ENCODE results near the gene PPAN. TPM values are rescaled to one million over a fixed set of nuclear protein-coding genes. Genes with fewer than 3 reads are reported as not detected.

The PPAN gene
- total RNA-seq, 2 experiments from 2014 or later: 59.7 to 60.0 TPM

DNA sequence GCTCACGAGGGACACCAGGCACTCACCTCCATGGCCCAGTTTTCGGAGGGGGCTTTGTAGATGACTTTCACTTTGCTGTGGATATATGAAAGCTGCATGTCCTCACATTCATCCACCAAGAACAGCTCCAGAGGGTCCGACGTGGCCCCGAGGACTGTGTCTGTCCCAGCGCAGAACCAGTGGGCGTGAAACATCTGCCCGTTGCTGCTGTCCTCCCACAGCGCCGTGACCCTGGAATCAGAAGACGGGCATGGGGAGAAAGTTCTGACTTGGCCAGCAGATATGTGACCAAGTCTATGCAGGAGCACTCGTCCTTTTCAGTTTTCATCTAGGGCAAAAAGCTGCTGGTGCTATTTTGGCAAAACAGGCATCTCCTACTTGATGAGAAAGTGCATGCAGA lies 43.3 kb downstream of the PPAN start:
- Mint-ChIP-seq H3K9me3 (no peaks in the 10 kb centered on the region), H3K36me3 (ENCODE audit: low read depth) (peaks cover 73% of the 10 kb centered on the region), H3K4me1 (ENCODE audit: low read depth) (peaks cover 9% of the 10 kb centered on the region), H3K27ac (no peak overlapping the region), H3K27me3 (ENCODE audit: low read depth) (no peaks in the 10 kb centered on the region), H3K4me3 (no peak overlapping the region)
- intact Hi-C loops (cut with micrococcal nuclease): no loop called here
- CTCF ChIA-PET: no interaction called here
- DNase-seq: no peak

DNA sequence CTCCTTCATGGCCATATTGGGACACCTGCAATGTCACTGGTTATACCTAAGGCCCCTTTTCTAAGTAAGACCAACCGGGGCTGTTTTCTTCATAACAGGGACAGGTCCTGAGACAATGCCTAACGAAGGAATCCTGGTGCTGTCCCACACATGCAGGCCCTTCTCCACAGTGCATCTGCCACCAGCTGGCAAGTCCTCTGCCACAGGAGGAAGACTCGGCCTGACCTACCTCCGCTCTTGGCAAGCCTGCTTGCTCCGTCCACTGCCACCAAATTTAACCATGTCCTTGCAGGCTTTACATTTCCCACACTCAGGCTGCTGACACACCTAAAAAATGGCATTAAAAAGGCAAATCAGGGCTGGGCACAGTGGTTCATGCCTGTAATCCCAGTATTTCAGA lies 45.4 kb downstream of the PPAN start:
- H3K9me3 Mint-ChIP-seq: no peaks in the 10 kb centered on the region
- no peak for DNase-seq
- CTCF ChIA-PET: no interaction called here
- no peaks in the 10 kb centered on the region for H3K27me3 Mint-ChIP-seq (ENCODE audit: low read depth)
- peaks cover 1% of the 10 kb centered on the region for H3K4me1 Mint-ChIP-seq (ENCODE audit: low read depth)
- intact Hi-C loops (cut with micrococcal nuclease): no loop called here
- no peak overlapping the region for H3K4me3 Mint-ChIP-seq
- no peak overlapping the region for H3K27ac Mint-ChIP-seq
- peaks cover 70% of the 10 kb centered on the region for H3K36me3 Mint-ChIP-seq (ENCODE audit: low read depth)

DNA sequence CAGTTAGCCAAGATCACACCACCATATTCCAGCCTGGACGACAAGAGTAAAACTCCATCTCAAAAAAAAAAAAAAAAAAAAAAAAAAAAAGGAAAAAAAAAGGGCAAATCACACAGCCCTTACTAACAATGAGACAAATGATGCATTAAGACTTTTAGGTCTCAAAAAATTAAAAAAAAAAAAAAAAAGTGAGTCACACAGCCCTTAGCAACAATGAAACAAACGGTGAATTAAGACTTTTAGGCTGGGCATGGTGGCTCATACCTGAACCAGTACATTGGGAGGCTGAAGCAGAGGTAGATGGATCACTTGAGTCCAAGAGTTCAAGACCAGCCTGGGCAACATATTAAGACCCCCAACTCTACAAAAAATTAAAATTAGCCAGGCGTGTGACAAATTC lies 45.9 kb downstream of the PPAN start:
- no peaks in the 10 kb centered on the region for H3K27me3 Mint-ChIP-seq (ENCODE audit: low read depth)
- H3K27ac Mint-ChIP-seq: no peak overlapping the region
- CTCF ChIA-PET: no interaction called here

DNA sequence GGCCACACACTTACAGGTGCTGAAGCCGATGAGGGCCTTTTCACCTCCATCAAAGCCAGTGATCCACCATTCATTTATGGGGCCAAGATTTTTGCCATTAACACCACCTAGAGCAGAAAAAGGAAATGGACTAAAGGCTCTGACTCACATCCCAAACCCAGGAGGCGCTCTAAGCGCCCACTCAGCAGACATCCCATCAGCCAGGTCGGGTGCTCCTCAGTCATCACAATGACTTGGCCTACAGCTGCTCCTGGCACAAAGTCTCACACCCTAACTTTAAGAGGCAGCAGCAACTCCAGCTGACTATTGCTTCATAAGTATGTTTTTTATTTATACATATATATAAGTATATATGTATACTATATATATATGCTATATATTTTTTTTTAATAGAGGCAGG lies 49.7 kb downstream of the PPAN start:
- no peak overlapping the region for H3K27ac Mint-ChIP-seq
- H3K4me3 Mint-ChIP-seq: no peak overlapping the region
- peaks cover 74% of the 10 kb centered on the region for H3K36me3 Mint-ChIP-seq (ENCODE audit: low read depth)
- peaks cover 1% of the 10 kb centered on the region for H3K4me1 Mint-ChIP-seq (ENCODE audit: low read depth)
- DNase-seq: no peak
- CTCF ChIA-PET: no interaction called here
- no peaks in the 10 kb centered on the region for H3K9me3 Mint-ChIP-seq
- intact Hi-C loops (cut with micrococcal nuclease): no loop called here
- no peaks in the 10 kb centered on the region for H3K27me3 Mint-ChIP-seq (ENCODE audit: low read depth)

More for the DNA sequence above, 45.9 kb downstream of the PPAN start:
- peaks cover 72% of the 10 kb centered on the region for H3K36me3 Mint-ChIP-seq (ENCODE audit: low read depth)
- DNase-seq: no peak
- H3K4me1 Mint-ChIP-seq (ENCODE audit: low read depth): peaks cover 1% of the 10 kb centered on the region
- no peaks in the 10 kb centered on the region for H3K9me3 Mint-ChIP-seq
- H3K4me3 Mint-ChIP-seq: no peak overlapping the region
- intact Hi-C loops (cut with micrococcal nuclease): no loop called here

DNA sequence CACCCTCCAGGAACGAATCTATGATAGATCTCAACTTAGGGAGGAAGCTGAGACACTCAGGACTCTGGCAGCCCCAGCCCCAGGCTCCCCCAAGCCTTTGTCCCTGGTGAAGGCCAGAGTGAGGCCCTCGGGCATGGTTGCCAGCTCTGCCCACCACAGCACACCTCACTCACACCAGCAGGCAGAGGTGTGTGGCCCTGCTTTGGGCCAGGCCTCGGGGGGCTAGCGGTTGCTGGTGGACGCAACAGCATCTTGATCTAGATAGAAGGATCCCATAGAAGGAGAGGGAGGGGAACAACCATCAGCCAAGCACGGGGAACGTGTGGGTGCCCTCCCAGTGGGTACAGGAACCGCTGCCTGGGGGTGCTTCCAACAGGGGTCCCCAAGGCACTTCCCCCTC lies 51.9 kb downstream of the PPAN start:
- H3K4me1 Mint-ChIP-seq (ENCODE audit: low read depth): no peaks in the 10 kb centered on the region
- H3K36me3 Mint-ChIP-seq (ENCODE audit: low read depth): peaks cover 71% of the 10 kb centered on the region
- H3K27ac Mint-ChIP-seq: no peak overlapping the region
- no peak for DNase-seq
- no peaks in the 10 kb centered on the region for H3K9me3 Mint-ChIP-seq
- CTCF ChIA-PET: no interaction called here
- H3K4me3 Mint-ChIP-seq: no peak overlapping the region
- no peaks in the 10 kb centered on the region for H3K27me3 Mint-ChIP-seq (ENCODE audit: low read depth)
- intact Hi-C loops (cut with micrococcal nuclease): no loop called here

DNA sequence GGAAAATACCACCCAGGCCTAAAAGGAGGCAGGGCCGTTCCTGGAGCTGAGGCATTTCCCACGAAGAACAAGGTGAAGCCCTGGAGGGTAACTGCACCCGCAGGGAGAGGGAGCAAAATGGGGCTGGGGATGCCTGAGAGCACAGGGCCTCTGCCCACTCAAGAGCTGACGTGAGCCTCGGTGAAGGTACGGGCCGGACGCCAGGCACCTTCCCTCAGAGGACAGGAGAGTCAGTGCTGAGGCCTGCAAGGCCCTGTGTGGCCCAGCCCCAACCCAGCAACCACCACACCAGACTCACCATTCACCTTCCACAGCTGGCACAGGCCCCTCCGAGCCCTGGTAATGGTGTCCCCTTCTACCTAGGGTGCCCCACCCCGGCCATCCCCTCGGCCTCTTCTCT lies 52.3 kb downstream of the PPAN start:
- peaks cover 73% of the 10 kb centered on the region for H3K36me3 Mint-ChIP-seq (ENCODE audit: low read depth)
- no peaks in the 10 kb centered on the region for H3K9me3 Mint-ChIP-seq
- H3K27ac Mint-ChIP-seq: no peak overlapping the region
- H3K4me3 Mint-ChIP-seq: no peak overlapping the region
- H3K4me1 Mint-ChIP-seq (ENCODE audit: low read depth): no peaks in the 10 kb centered on the region
- CTCF ChIA-PET: no interaction called here
- no peaks in the 10 kb centered on the region for H3K27me3 Mint-ChIP-seq (ENCODE audit: low read depth)
- no peak for DNase-seq
- intact Hi-C loops (cut with micrococcal nuclease): no loop called here

DNA sequence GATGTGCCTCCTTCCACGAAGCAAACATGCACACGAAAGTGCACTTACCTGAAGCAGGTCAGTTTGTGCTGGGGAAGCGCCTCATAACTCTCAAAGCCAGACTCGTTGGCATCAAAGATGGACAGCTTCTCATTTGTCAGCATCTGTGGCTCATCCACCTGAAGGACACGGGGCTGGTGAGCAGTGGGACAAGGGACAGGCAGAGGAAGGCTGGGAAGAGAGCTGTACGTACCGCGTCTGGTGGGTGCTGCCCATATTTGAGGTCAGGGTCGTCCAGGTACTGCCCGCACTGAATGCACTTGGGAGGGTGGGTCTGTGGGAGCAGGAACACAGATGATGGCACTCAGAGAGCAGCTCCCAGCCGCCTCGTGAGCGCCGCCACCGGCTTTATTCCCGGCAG lies 53.4 kb downstream of the PPAN start:
- Mint-ChIP-seq H3K4me1 (ENCODE audit: low read depth) (no peaks in the 10 kb centered on the region), H3K27me3 (ENCODE audit: low read depth) (no peaks in the 10 kb centered on the region), H3K36me3 (ENCODE audit: low read depth) (peaks cover 69% of the 10 kb centered on the region), H3K4me3 (no peak overlapping the region), H3K27ac (no peak overlapping the region), H3K9me3 (no peaks in the 10 kb centered on the region)
- intact Hi-C loops (cut with micrococcal nuclease): no loop called here
- no peak for DNase-seq
- CTCF ChIA-PET: no interaction called here

Other genes starting within 250 kb of the PPAN start
- gene OLFM2, start 169.8 kb upstream of the PPAN start, total RNA-seq: 1 to 10 TPM in 1 of 2 experiments, under 1 TPM in 1; 0.12 to 1.0 TPM
- gene COL5A3, start 95.9 kb upstream of the PPAN start, total RNA-seq: under 1 TPM in 1 of 2 experiments, not detected in 1; 0.05 TPM
- not detected for gene RDH8, start 92.9 kb upstream of the PPAN start, total RNA-seq
- gene SHFL, start 20.0 kb upstream of the PPAN start, total RNA-seq: 10 to 100 TPM; 28.3 to 31.9 TPM
- 10 to 100 TPM; 18.6 to 20.7 TPM for gene ANGPTL6, start 3.7 kb upstream of the PPAN start, total RNA-seq
- gene P2RY11, start 5.3 kb downstream of the PPAN start, total RNA-seq: 10 to 100 TPM; 11.8 to 12.2 TPM
- gene EIF3G, start 13.5 kb downstream of the PPAN start, total RNA-seq: 100 to 1,000 TPM; 213 to 222 TPM
- gene DNMT1, start 88.6 kb downstream of the PPAN start, total RNA-seq: 100 to 1,000 TPM; 365 to 371 TPM
- gene S1PR2, start 125.0 kb downstream of the PPAN start, total RNA-seq: 1 to 10 TPM; 3.4 TPM
- 100 to 1,000 TPM; 115 to 116 TPM for gene MRPL4, start 145.9 kb downstream of the PPAN start, total RNA-seq
- gene ICAM1, start 164.8 kb downstream of the PPAN start, total RNA-seq: 10 to 100 TPM; 11.5 to 12.0 TPM
- not detected for gene ICAM4, start 180.6 kb downstream of the PPAN start, total RNA-seq
- under 1 TPM; 0.72 to 0.81 TPM for gene ICAM5, start 183.6 kb downstream of the PPAN start, total RNA-seq
- gene ZGLP1, start 203.5 kb downstream of the PPAN start, total RNA-seq: 1 to 10 TPM in 1 of 2 experiments, under 1 TPM in 1; 0.86 to 1.1 TPM
- gene FDX2, start 209.7 kb downstream of the PPAN start, total RNA-seq: 1 to 10 TPM; 9.5 to 9.7 TPM
- gene RAVER1, start 227.2 kb downstream of the PPAN start, total RNA-seq: 10 to 100 TPM; 63.0 to 69.0 TPM
- 100 to 1,000 TPM; 109 to 114 TPM for gene ICAM3, start 233.3 kb downstream of the PPAN start, total RNA-seq

All from activated naive CD4-positive, alpha-beta T cell treated with anti-CD3 and anti-CD28 coated beads for 36 hours (primary cell).